ENCODE data around the gene KCTD11.

Gene KCTD11

DNA sequence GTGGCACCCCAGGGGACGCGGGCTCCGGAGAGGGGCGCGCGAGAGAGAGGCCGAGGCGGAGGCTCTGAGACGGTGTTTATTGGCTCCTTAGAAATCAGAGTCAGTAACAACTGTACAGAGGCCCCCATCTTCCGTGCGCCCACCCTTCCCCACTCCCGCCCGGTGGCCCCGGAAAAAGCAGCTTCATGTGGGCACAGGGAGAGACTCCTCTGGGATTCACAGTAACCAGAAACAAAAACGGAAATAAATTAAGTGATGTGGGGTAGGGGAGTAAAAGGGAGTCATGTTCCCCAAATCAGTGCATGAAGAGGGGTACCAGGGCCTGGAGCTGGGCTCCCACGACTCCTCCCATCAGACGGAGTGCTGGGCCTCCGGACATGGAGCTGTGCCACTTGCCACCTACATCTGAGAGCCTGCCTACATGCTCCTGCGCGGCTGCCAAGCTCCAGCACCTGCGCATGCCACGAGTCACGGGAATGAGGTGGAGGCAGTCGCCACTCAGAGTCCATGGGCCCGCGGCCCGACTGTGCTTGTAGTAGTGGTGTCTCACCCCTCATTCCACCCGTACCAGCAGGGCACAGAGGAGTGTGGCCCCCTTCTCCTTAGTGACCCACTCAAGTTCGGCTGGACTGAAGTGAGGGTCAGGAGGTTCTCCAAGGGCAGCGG lies 36.3 kb upstream of the KCTD11 start:
- Mint-ChIP-seq H3K27me3 (no peaks in the 10 kb centered on the region), H3K36me3 (ENCODE audit: low read depth) (peaks cover 68% of the 10 kb centered on the region), H3K27ac (peak overlapping the region; percentile 81), H3K4me1 (ENCODE audit: low read depth) (peaks cover 44% of the 10 kb centered on the region), H3K4me3 (peak overlapping the region; percentile 93), H3K9me3 (no peaks in the 10 kb centered on the region)

DNA sequence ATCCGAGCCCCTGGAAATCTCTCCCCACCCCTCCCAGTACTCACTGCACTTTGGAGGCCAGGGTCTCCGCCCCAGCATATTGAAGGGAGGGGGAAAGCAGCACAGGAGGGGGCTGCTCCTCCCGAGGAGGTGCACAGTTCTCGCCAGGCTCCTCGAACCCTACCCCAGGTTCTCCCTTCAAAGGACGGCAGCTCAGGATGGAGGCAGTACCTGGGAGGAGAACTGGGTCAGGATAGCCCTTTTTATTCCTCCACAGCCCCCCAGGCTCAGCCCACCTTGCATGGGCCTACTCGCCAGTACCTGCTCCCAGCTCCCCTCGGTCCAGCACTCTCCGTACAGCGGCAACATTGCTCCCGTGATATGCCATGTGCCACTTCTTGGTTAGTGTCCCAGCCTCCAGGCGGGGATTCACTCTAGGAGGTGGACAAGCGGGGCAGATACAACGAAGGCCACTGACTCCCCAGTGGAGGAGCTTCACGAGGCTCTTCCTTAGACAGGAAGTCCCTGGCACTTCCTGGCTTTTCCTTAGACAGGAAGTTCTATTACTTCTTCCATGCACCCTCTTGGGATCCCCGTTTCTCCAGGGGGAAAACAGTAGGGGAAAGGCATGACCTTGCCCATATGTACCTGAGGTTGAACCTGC lies 34.7 kb upstream of the KCTD11 start:
- H3K4me3 Mint-ChIP-seq: peak overlapping the region; percentile 15

DNA sequence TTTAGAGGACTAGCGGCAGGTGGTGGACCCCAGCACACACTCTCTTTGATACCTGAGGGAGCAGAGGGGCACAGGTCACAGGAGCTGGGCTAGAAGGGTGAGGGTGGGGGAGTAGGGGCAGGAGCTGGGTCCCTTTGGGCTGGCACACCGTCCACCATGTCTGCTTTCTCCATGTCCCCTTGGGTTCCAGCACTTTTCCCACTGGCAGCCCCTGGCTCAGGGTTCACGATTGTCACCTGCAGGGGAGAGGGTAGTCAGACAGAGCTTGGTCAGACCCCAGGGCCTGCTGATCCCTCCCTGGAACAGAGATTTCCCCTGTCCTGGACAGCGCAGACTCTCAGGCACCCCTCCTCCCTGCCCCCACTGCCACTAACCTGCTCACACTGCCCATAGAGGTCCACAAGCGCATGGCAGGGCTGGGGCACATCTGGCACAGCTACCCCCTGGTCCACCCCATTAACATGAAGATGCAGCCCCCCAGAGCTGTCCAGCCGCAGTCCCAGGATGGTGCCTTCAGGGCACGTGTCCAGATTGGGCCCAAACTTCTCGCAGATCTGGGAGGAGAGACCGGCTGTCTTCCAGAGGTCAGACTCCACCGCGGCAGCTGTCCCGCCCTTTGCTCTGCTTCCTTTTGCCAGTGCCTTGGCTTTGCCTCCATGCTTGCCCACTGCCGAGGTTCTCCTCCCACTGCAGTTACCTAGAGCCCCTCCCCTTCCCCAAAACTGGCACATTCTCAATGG lies 33.7 kb upstream of the KCTD11 start:
- Mint-ChIP-seq H3K4me3 (no peak overlapping the region), H3K4me1 (ENCODE audit: low read depth) (peaks cover 20% of the 10 kb centered on the region), H3K27me3 (no peaks in the 10 kb centered on the region), H3K36me3 (ENCODE audit: low read depth) (peaks cover 63% of the 10 kb centered on the region), H3K27ac (no peak overlapping the region), H3K9me3 (no peaks in the 10 kb centered on the region)

More for the DNA sequence above, 34.7 kb upstream of the KCTD11 start:
- Mint-ChIP-seq H3K27ac (no peak overlapping the region), H3K36me3 (ENCODE audit: low read depth) (peaks cover 66% of the 10 kb centered on the region), H3K9me3 (no peaks in the 10 kb centered on the region), H3K4me1 (ENCODE audit: low read depth) (peaks cover 30% of the 10 kb centered on the region), H3K27me3 (no peaks in the 10 kb centered on the region)

DNA sequence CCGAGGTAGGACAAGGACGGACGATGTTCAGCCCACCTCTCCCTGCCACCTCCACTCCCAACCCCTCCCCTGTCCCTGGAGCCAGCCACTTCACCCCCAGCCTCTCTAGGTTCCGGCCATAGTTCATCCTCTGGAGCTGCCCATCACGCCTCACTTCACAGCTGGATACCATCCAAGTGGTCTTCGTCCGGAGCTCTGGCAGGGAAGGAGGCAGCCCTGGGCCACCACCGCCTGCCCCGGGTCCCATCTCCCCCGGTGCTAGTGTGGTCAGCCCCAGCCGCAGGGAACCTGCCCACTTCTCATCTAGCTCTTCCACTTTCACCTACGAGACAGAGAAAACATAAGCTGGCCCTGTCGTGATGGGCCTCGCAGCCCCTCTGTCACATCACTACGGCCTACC lies 30.5 kb upstream of the KCTD11 start:
- H3K36me3 Mint-ChIP-seq (ENCODE audit: low read depth): peaks cover 51% of the 10 kb centered on the region
- no peaks in the 10 kb centered on the region for H3K27me3 Mint-ChIP-seq
- no peak overlapping the region for H3K27ac Mint-ChIP-seq
- H3K4me1 Mint-ChIP-seq (ENCODE audit: low read depth): peaks cover under 1% of the 10 kb centered on the region
- H3K9me3 Mint-ChIP-seq: no peaks in the 10 kb centered on the region
- H3K4me3 Mint-ChIP-seq: no peak overlapping the region

DNA sequence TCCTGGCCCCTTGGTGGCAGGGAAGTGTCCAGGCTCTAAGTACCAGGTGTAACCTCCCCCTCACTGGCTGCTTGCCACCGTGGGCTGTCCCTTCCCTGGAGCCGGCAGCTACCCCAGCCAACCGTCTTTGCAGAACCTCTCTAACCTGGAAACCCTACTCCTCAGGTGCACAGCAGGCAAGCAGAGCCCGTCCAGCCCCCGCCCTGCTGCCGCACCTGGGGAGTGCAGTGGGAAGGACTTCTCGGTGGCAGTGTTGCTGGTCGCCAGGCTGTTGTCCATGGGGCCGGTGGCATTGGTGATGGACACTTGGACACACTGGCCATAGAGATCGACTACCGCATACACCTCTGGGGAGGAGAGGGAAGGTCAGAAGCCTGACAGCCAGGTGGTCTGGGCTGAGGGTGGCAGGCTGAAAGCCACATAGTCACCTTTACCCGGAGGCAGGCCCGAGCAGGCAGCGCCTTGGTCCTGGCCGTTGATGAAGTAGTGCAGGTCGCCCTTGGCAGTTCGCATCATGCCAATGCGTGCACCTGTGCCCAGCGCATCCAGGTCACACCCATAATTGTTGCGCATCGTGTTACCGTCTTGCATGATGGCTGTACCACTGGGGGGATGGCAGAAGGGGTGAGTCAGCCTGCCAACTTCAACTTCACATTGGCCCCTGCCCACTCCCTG lies 29.3 kb upstream of the KCTD11 start:
- Mint-ChIP-seq H3K36me3 (ENCODE audit: low read depth) (peaks cover 45% of the 10 kb centered on the region), H3K4me1 (ENCODE audit: low read depth) (peaks cover 3% of the 10 kb centered on the region), H3K4me3 (no peak overlapping the region), H3K27ac (no peak overlapping the region), H3K27me3 (no peaks in the 10 kb centered on the region), H3K9me3 (no peaks in the 10 kb centered on the region)

DNA sequence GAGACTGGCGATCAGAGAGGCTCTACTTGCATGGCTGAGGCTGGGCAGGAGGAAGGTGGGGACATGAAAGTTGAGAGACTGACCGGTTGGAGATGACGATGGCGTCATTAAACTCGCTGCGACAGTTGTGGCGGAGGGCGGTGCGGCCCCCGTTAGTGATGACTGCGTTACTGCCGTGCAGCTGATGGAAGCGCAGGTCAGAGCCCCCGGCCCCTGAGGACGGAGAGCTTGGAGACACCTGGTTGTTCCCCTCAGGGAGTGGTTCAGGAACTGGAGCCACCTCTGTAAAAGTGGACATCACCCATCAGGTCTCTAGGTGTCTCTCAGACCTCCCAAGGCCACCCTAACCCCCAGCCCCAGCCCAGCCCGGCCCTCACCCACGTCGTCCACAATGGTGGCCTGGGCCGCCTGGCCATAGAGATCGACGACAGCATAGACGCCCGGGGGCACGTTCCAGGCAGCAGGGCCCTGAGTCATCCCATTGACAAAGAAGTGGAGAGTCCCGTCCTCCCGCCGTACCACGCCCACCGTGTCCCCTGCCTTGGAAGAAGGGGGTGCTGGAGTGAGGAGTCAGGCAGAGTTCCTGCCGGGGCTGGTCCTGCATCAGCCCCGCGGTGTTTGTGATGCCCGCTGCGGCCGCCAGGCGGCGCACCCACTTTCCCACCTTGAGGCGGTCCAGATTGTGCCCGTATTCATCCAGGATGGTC lies 28.1 kb upstream of the KCTD11 start:
- H3K4me1 Mint-ChIP-seq (ENCODE audit: low read depth): peaks cover 16% of the 10 kb centered on the region
- no peaks in the 10 kb centered on the region for H3K9me3 Mint-ChIP-seq
- H3K27ac Mint-ChIP-seq: no peak overlapping the region
- H3K27me3 Mint-ChIP-seq: no peaks in the 10 kb centered on the region
- H3K4me3 Mint-ChIP-seq: no peak overlapping the region
- peaks cover 35% of the 10 kb centered on the region for H3K36me3 Mint-ChIP-seq (ENCODE audit: low read depth)

DNA sequence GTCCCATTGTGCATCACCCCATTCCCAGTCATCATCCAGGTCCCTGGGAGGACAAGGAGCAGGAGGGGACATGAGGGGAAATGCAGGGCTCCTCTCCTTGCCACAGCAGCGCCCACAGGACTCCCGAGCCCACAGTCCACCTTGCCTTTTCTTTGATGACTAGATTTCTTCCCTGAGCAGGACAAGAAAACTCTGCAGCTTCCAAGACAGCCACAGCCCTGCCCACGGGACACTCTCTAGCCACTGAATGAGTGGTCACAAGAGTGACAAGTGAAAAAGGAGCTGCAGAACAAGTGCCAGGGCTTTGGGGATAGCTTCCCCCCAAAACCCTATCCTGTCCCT lies 27.6 kb upstream of the KCTD11 start:
- H3K4me1 Mint-ChIP-seq (ENCODE audit: low read depth): peaks cover 16% of the 10 kb centered on the region

DNA sequence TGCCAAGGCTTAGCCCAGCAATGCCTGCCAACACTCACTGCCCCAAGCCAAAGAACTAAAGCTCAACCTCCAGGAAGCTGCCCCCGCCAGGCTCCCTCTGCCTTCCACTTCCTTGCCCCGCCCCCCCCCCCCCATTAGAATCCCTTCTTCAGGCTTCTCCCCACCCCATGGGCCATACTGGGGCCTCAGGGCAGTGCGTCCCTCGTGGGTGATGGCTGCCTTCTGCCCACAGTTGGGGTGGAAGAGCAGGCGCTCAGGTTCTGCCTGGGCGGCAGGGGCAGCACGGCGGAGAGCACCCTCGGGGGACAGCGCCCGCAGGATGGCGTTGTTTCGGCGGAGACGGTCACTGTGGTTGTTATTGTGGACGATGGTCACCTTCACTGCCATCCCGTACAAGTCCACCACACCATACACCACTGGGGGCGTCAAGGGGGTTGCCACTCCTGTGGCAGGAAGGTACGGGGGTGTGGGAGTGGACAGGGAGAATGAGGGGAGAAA lies 26.9 kb upstream of the KCTD11 start:
- Mint-ChIP-seq H3K36me3 (ENCODE audit: low read depth) (peaks cover 33% of the 10 kb centered on the region), H3K9me3 (no peaks in the 10 kb centered on the region), H3K4me3 (no peak overlapping the region), H3K27ac (no peak overlapping the region), H3K4me1 (ENCODE audit: low read depth) (peaks cover 21% of the 10 kb centered on the region), H3K27me3 (no peaks in the 10 kb centered on the region)

More for the DNA sequence above, 27.6 kb upstream of the KCTD11 start:
- Mint-ChIP-seq H3K36me3 (ENCODE audit: low read depth) (peaks cover 33% of the 10 kb centered on the region), H3K9me3 (no peaks in the 10 kb centered on the region), H3K27ac (no peak overlapping the region), H3K27me3 (no peaks in the 10 kb centered on the region), H3K4me3 (no peak overlapping the region)

DNA sequence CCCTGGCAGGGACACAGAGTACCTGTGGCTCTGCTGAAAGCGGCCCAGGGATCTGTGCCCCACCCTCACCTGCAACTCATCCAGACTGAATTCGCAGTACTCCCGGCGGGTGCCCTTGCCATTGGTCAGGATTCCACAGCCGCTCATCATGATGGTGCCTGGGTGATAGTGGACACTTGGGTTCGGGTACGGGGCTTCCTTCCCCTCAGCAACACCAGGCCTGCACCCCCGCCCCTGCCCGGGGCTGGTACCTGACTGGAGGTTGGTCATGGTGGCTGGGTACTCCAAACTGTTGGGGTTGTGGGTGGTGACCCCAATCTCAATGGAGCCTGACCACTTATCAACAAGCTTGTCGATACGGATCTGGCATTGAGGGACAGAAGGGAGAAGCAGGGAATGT lies 25.8 kb upstream of the KCTD11 start:
- Mint-ChIP-seq H3K4me3 (no peak overlapping the region), H3K4me1 (ENCODE audit: low read depth) (peaks cover 27% of the 10 kb centered on the region), H3K27me3 (no peaks in the 10 kb centered on the region), H3K9me3 (no peaks in the 10 kb centered on the region), H3K27ac (no peak overlapping the region), H3K36me3 (ENCODE audit: low read depth) (peaks cover 23% of the 10 kb centered on the region)

DNA sequence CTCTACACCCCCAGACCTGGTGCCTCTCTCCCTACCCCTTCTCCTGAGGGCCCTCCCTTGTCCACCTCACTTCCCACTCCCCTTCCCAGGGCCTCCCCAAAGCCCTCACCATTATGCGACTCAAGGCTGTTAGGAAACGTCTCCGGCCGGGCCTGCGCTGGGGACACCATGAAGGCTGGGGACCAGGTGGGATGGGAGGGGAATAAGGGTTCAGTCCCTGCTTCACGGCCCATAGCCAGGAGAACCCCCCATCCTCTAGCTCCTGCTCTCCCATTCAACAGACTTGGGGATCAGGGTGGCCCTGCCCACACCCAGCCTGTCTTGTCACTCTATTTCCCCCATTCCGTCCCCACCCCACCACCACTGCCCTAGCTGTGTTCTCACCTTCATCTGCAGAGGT lies 24.9 kb upstream of the KCTD11 start:
- Mint-ChIP-seq H3K9me3 (no peaks in the 10 kb centered on the region), H3K27ac (no peak overlapping the region), H3K4me1 (ENCODE audit: low read depth) (peaks cover 27% of the 10 kb centered on the region)

DNA sequence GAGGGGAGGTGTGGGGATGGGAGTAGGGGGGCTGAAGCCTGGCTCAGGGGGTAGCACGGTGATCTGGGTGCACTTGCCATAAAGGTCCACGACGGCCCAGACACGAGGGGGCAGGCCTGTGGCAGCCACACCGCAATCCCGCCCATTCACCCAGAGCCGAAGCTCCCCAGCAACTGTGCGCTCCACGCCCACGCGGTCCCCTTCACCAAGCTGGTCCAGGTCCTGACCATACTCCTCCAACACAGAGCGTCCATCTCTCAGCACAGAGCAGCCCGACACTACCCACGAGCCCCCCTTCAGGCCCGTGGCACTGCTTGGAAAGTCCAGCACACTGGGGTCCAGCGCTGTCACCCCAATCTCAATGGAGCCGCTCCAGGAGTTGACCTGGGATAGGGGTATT lies 24.5 kb upstream of the KCTD11 start:
- Mint-ChIP-seq H3K4me3 (peak overlapping the region; percentile 92), H3K27ac (peak overlapping the region; percentile 96), H3K27me3 (no peaks in the 10 kb centered on the region), H3K36me3 (ENCODE audit: low read depth) (peaks cover 11% of the 10 kb centered on the region), H3K9me3 (no peaks in the 10 kb centered on the region), H3K4me1 (ENCODE audit: low read depth) (peaks cover 31% of the 10 kb centered on the region)

More for the DNA sequence above, 24.9 kb upstream of the KCTD11 start:
- Mint-ChIP-seq H3K4me3 (no peak overlapping the region), H3K36me3 (ENCODE audit: low read depth) (peaks cover 14% of the 10 kb centered on the region), H3K27me3 (no peaks in the 10 kb centered on the region)

DNA sequence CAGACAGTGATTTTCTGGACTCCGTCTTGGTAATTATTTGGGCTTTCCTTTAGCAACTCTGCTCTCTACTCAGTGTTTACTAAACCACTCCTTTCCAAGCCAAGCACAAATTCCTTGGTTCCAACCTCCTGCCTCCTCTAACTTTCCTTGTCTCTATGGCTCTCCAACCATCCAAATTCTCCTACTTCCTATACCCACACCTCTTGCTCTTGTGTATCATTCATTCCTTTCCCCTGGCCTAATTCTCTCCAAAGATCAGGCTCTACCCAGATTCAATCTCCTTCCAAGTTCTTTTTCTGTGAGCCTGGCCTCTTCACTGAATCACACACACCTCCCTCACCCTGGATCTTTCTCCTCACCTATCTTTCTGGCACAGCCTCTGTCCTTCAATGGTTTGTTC lies 24.0 kb upstream of the KCTD11 start:
- peak overlapping the region; percentile 96 for H3K27ac Mint-ChIP-seq
- H3K36me3 Mint-ChIP-seq (ENCODE audit: low read depth): peaks cover 6% of the 10 kb centered on the region
- H3K27me3 Mint-ChIP-seq: no peaks in the 10 kb centered on the region
- H3K4me1 Mint-ChIP-seq (ENCODE audit: low read depth): peaks cover 35% of the 10 kb centered on the region
- H3K4me3 Mint-ChIP-seq: peak overlapping the region; percentile 92
- no peaks in the 10 kb centered on the region for H3K9me3 Mint-ChIP-seq

DNA sequence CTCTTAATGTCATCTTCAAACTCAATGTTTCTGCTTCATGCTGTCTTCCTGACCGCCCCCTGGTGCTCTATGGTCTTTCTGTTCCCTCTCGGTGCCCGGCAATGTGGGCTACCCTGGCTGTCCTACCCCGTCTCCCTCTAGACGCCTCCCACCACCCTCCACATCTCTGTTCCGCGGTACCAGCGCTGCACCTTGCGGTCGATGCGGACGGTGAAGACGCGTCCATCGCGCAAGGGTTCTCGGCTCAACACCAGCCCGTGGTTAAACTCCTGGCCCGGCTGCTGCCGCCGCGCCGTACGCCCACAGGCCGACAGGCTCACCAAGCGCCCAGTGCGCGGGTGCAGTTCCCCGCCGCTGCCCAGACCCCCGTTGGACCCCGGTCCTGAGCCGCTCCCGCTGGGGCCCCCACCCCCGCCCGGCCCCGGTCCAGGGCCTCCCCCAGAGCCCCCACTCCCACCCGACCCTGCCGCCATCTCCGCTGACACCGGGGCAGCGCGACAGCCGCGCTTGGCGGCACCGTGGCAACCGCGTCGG lies 23.1 kb upstream of the KCTD11 start, which contains the start of gene NEURL4:
NEURL4 (minus strand) TSS at position 496 of the 534 bp plus-strand sequence; CDS start at position 473, 23 bp downstream.
- Mint-ChIP-seq H3K9me3 (no peaks in the 10 kb centered on the region), H3K27ac (peak within 1 kb of the TSS; percentile 99), H3K4me1 (ENCODE audit: low read depth) (peaks cover 35% of the 10 kb centered on the region), H3K27me3 (no peaks in the 10 kb centered on the region), H3K36me3 (ENCODE audit: low read depth) (no peaks in the 10 kb centered on the region), H3K4me3 (peak within 1 kb of the TSS; percentile 92)

DNA sequence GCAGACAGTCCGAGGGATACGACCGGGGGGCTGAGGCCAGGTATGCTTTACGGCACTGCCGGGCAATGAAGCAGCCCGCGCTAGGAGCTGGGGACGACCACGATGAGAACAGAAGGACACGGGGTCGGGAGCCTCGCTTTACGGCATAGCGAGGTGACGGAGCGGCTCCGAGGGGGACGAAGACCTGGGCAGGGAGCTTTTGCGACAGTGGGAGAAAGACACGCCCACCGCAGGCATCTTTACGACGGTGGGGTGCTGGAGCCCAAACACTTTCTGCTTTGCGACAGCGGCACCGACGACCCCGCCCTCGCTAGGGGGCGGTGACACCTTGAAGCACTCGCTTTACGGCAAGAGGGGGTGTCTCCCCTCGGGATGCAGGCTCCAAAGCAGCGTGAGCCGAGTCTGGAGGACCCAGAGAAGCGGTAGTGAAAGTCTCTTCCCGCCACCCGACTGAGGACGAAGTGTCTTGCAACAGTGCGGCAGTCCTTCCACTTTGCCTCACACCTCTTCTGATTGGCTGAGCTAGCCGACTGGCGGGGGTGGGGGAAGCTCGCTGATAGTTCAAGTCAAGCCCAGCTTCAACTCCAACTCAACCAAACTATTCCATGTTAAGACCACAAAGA lies 22.5 kb upstream of the KCTD11 start:
- Mint-ChIP-seq H3K4me3 (peak overlapping the region; percentile 92), H3K27ac (peak overlapping the region; percentile 99), H3K9me3 (no peaks in the 10 kb centered on the region), H3K36me3 (ENCODE audit: low read depth) (no peaks in the 10 kb centered on the region), H3K4me1 (ENCODE audit: low read depth) (peaks cover 37% of the 10 kb centered on the region), H3K27me3 (no peaks in the 10 kb centered on the region)
